Measurements from ENCODE around the gene IFIT3.

DNA sequence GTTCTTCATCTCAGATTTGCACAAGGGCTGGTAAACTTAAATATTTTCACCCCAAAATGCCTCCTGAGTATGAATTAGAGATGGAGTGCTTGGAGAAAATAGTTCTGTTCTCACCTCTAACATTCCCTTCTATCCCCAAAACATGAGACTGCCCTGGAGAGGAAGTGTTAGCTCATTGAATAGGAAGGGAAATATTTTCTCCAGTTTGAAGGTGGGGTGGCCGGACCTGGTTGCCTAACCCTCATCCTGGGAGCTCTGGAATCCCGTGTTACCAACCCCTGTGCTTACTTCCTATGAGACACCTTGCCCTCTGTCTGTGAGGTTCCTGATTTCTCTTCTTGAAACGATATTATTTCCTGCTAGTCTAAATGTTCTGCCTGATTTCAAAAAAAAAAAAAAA is 25.2 kb upstream of the IFIT3 start:
- TF ChIP-seq, protein P1, sequence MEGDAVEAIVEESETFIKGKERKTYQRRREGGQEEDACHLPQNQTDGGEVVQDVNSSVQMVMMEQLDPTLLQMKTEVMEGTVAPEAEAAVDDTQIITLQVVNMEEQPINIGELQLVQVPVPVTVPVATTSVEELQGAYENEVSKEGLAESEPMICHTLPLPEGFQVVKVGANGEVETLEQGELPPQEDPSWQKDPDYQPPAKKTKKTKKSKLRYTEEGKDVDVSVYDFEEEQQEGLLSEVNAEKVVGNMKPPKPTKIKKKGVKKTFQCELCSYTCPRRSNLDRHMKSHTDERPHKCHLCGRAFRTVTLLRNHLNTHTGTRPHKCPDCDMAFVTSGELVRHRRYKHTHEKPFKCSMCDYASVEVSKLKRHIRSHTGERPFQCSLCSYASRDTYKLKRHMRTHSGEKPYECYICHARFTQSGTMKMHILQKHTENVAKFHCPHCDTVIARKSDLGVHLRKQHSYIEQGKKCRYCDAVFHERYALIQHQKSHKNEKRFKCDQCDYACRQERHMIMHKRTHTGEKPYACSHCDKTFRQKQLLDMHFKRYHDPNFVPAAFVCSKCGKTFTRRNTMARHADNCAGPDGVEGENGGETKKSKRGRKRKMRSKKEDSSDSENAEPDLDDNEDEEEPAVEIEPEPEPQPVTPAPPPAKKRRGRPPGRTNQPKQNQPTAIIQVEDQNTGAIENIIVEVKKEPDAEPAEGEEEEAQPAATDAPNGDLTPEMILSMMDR (IDR thresholded peaks at IDR 0.05; ENCODE audit: low read depth, low read length) = no peak
- TF ChIP-seq EZH2phosphoT487 (IDR thresholded peaks at IDR 0.05; ENCODE audit: low read depth) = no peak
